Activated CD8-positive, alpha-beta memory T cell treated with anti-CD3 and anti-CD28 coated beads, Interleukin-2, amount 10 ng/mL, durations not matched to agents 7 days and 5 days (primary cell): Measurements from ENCODE around the gene MFAP2. TPM values are rescaled to one million over a fixed set of nuclear protein-coding genes. Genes with fewer than 3 reads are reported as not detected.
"Not testable (repeated sequence)": the region's sequence is repeated elsewhere in the genome, so short reads cannot be mapped to it uniquely, and the experiment has no call there.

Source experiments
- ATAC-seq: fragments of 150-1000 bp; cut with Tn5 transposase; one replicate; pipeline ENCODE4 v1.10.0; 2021; ENCODE audit warnings: moderate library complexity
- CTCF ChIA-PET: fragments of 350-600 bp; sonication (Branson Sonifier 250); formaldehyde crosslinking; loops from one replicate; lab custom pipeline; 2021; ENCODE audit warnings: antibody characterized with exemption; lab: Charles Lee
- DNase-seq: peaks from one replicate; pipeline ENCODE4 v3.0.0-alpha.2; 2020
- H3K27ac Mint-ChIP-seq: one replicate; pipeline ENCODE4 v1.8.0; 2021; ENCODE audit warnings: mild to moderate bottlenecking, mixed read lengths
- H3K27me3 Mint-ChIP-seq: one replicate; pipeline ENCODE4 v1.8.0; 2021; ENCODE audit warnings: mixed read lengths
- H3K36me3 Mint-ChIP-seq: one replicate; pipeline ENCODE4 v1.8.0; 2021; ENCODE audit warnings: mild to moderate bottlenecking, mixed read lengths
- H3K4me1 Mint-ChIP-seq: one replicate; pipeline ENCODE4 v1.8.0; 2021; ENCODE audit warnings: mixed read lengths
- H3K4me3 Mint-ChIP-seq: one replicate; pipeline ENCODE4 v1.8.0; 2021; ENCODE audit warnings: mild to moderate bottlenecking, moderate library complexity, mixed read lengths
- H3K9me3 Mint-ChIP-seq: one replicate; pipeline ENCODE4 v1.8.0; 2022; ENCODE audit warnings: low read depth, mixed read lengths
- total RNA-seq, 2 experiments: library from RNA; stranded (reverse); gene quantifications; one replicate each; pipeline ENCODE4 v1.2.3, GENCODE V29; 2021

The MFAP2 gene
- total RNA-seq, 2 experiments from 2014 or later: not detected

GRCh38 chr1:16961297-16962133 is 18.9 kb downstream of the MFAP2 start:
- Mint-ChIP-seq H3K36me3 (no peaks in the 10 kb centered on the region), H3K27ac (peak overlapping the region; percentile 28), H3K9me3 (no peaks in the 10 kb centered on the region), H3K27me3 (no peaks in the 10 kb centered on the region), H3K4me1 (peaks cover 13% of the 10 kb centered on the region), H3K4me3 (peak overlapping the region; percentile 68)
- no peak for ATAC-seq
- CTCF ChIA-PET: interaction anchor here (0.6 to 2.9 kb wide), 20 partner anchors 10 to 341 kb away, joined by 3 to 33 read pairs (median 6); partner anchors contain the start of gene CROCC
- no peak for DNase-seq

- peaks cover 13% of the 10 kb centered on the region for H3K4me1 Mint-ChIP-seq
- H3K9me3 Mint-ChIP-seq: no peaks in the 10 kb centered on the region
- H3K4me3 Mint-ChIP-seq: peak overlapping the region; percentile 73
- peak; percentile 90 for DNase-seq
- H3K27me3 Mint-ChIP-seq: no peaks in the 10 kb centered on the region
- H3K36me3 Mint-ChIP-seq: no peaks in the 10 kb centered on the region
- peak; percentile 93 for ATAC-seq
- CTCF ChIA-PET: interaction anchor here (0.6 to 2.9 kb wide), 21 partner anchors 9 to 340 kb away, joined by 3 to 33 read pairs (median 6); partner anchors contain the start of genes CROCC and SDHB
- H3K27ac Mint-ChIP-seq: peak overlapping the region; percentile 66
These were observed 19.7 kb downstream of the MFAP2 start for GRCh38 chr1:16960560-16961296.

GRCh38 chr1:16958475-16958874 is 21.9 kb downstream of the MFAP2 start:
- H3K4me3 Mint-ChIP-seq: no peak overlapping the region
- DNase-seq: no peak
- no peaks in the 10 kb centered on the region for H3K36me3 Mint-ChIP-seq
- H3K9me3 Mint-ChIP-seq: no peaks in the 10 kb centered on the region
- CTCF ChIA-PET: no interaction called here
- H3K27ac Mint-ChIP-seq: no peak overlapping the region
- ATAC-seq: no peak
- H3K27me3 Mint-ChIP-seq: no peaks in the 10 kb centered on the region
- peaks cover 13% of the 10 kb centered on the region for H3K4me1 Mint-ChIP-seq

- no peaks in the 10 kb centered on the region for H3K36me3 Mint-ChIP-seq
- H3K4me1 Mint-ChIP-seq: peaks cover 13% of the 10 kb centered on the region
- no peak overlapping the region for H3K27ac Mint-ChIP-seq
- ATAC-seq (no peak), DNase-seq (no peak)
- no peaks in the 10 kb centered on the region for H3K9me3 Mint-ChIP-seq
- H3K27me3 Mint-ChIP-seq: no peaks in the 10 kb centered on the region
- CTCF ChIA-PET: no interaction called here
- no peak overlapping the region for H3K4me3 Mint-ChIP-seq
These were observed 22.7 kb downstream of the MFAP2 start for GRCh38 chr1:16957731-16958130.

GRCh38 chr1:16956775-16957174 is 23.6 kb downstream of the MFAP2 start:
- Mint-ChIP-seq H3K36me3 (no peaks in the 10 kb centered on the region), H3K4me3 (no peak overlapping the region), H3K27ac (no peak overlapping the region), H3K9me3 (no peaks in the 10 kb centered on the region), H3K27me3 (no peaks in the 10 kb centered on the region), H3K4me1 (peaks cover 13% of the 10 kb centered on the region)
- no peak for ATAC-seq
- DNase-seq: no peak
- CTCF ChIA-PET: no interaction called here

GRCh38 chr1:16955186-16955585 is 25.2 kb downstream of the MFAP2 start:
- H3K9me3 Mint-ChIP-seq: no peaks in the 10 kb centered on the region
- H3K4me1 Mint-ChIP-seq: peaks cover under 1% of the 10 kb centered on the region
- ATAC-seq (no peak), DNase-seq (no peak)
- no peaks in the 10 kb centered on the region for H3K27me3 Mint-ChIP-seq
- CTCF ChIA-PET: interaction anchor here (1.2 kb wide), 1 partner anchor 12 kb away, joined by 3 read pairs; no protein-coding TSS in a partner anchor
- no peak overlapping the region for H3K4me3 Mint-ChIP-seq
- H3K36me3 Mint-ChIP-seq: no peaks in the 10 kb centered on the region
- H3K27ac Mint-ChIP-seq: no peak overlapping the region

- no peak overlapping the region for H3K4me3 Mint-ChIP-seq
- no peaks in the 10 kb centered on the region for H3K9me3 Mint-ChIP-seq
- H3K36me3 Mint-ChIP-seq: no peaks in the 10 kb centered on the region
- CTCF ChIA-PET: no interaction called here
- no peaks in the 10 kb centered on the region for H3K4me1 Mint-ChIP-seq
- DNase-seq (no peak), ATAC-seq (no peak)
- no peak overlapping the region for H3K27ac Mint-ChIP-seq
- H3K27me3 Mint-ChIP-seq: no peaks in the 10 kb centered on the region
These were observed 25.8 kb downstream of the MFAP2 start for GRCh38 chr1:16954579-16954978.

GRCh38 chr1:16952376-16952775 is 28.0 kb downstream of the MFAP2 start:
- not testable (repeated sequence) for H3K27ac Mint-ChIP-seq, DNase-seq, H3K36me3 Mint-ChIP-seq, H3K4me3 Mint-ChIP-seq, H3K9me3 Mint-ChIP-seq, H3K4me1 Mint-ChIP-seq, ATAC-seq, H3K27me3 Mint-ChIP-seq
- CTCF ChIA-PET: interaction anchor here (0.6 to 2.9 kb wide), 20 partner anchors 8 to 734 kb away, joined by 3 to 33 read pairs (median 4); partner anchors contain the start of gene CROCC

GRCh38 chr1:16949026-16949425 is 31.4 kb downstream of the MFAP2 start:
- CTCF ChIA-PET: interaction anchor here (0.5 to 1.9 kb wide), 4 partner anchors 11 to 328 kb away, joined by 3 to 6 read pairs (median 4); no protein-coding TSS in a partner anchor

GRCh38 chr1:16948282-16948891 is 32.0 kb downstream of the MFAP2 start:
- H3K4me3 Mint-ChIP-seq, H3K27ac Mint-ChIP-seq, DNase-seq, ATAC-seq, H3K4me1 Mint-ChIP-seq, H3K36me3 Mint-ChIP-seq, H3K9me3 Mint-ChIP-seq, H3K27me3 Mint-ChIP-seq: not testable (repeated sequence)
- CTCF ChIA-PET: interaction anchor here (1.5 to 1.9 kb wide), 2 partner anchors 12 to 327 kb away, joined by 5 to 6 read pairs; no protein-coding TSS in a partner anchor

More at GRCh38 chr1:16949026-16949425, 31.4 kb downstream of the MFAP2 start:
- H3K27me3 Mint-ChIP-seq, H3K27ac Mint-ChIP-seq, ATAC-seq, H3K4me1 Mint-ChIP-seq, H3K36me3 Mint-ChIP-seq, H3K9me3 Mint-ChIP-seq, DNase-seq, H3K4me3 Mint-ChIP-seq: not testable (repeated sequence)

GRCh38 chr1:16946646-16947045 is 33.8 kb downstream of the MFAP2 start:
- ATAC-seq (no peak), DNase-seq (no peak)
- Mint-ChIP-seq H3K4me3 (no peak overlapping the region), H3K27me3 (no peaks in the 10 kb centered on the region), H3K4me1 (no peaks in the 10 kb centered on the region), H3K27ac (no peak overlapping the region), H3K36me3 (no peaks in the 10 kb centered on the region), H3K9me3 (no peaks in the 10 kb centered on the region)
- CTCF ChIA-PET: interaction anchor here (1.6 kb wide), 1 partner anchor 325 kb away, joined by 11 read pairs; no protein-coding TSS in a partner anchor

- not testable (repeated sequence) for H3K27me3 Mint-ChIP-seq, ATAC-seq, H3K27ac Mint-ChIP-seq, H3K4me1 Mint-ChIP-seq, H3K4me3 Mint-ChIP-seq, H3K36me3 Mint-ChIP-seq, DNase-seq, H3K9me3 Mint-ChIP-seq
- CTCF ChIA-PET: interaction anchor here (1.6 kb wide), 1 partner anchor 325 kb away, joined by 11 read pairs; no protein-coding TSS in a partner anchor
These were observed 34.2 kb downstream of the MFAP2 start for GRCh38 chr1:16946185-16946584.

GRCh38 chr1:16945512-16945911 is 34.9 kb downstream of the MFAP2 start:
- H3K27me3 Mint-ChIP-seq, H3K4me3 Mint-ChIP-seq, H3K4me1 Mint-ChIP-seq, H3K36me3 Mint-ChIP-seq, DNase-seq, H3K9me3 Mint-ChIP-seq, ATAC-seq, H3K27ac Mint-ChIP-seq: not testable (repeated sequence)
- CTCF ChIA-PET: interaction anchor here (1.6 kb wide), 1 partner anchor 324 kb away, joined by 11 read pairs; no protein-coding TSS in a partner anchor
